HUES6 (cell line): Measurements from ENCODE around the gene CRYGD.
A peak's percentile ranks its signal among the peaks of the same experiment; 100 is the strongest.
"Not testable (repeated sequence)": the region's sequence is repeated elsewhere in the genome, so short reads cannot be mapped to it uniquely, and the experiment has no call there.

ENCODE experiments used
- H3K27ac ChIP-seq: 2 replicates; pipeline ENCODE4 v1.7.0; 2013; ENCODE audit warnings: low read depth, mild to moderate bottlenecking, low read length, inconsistent platforms
- H3K27me3 ChIP-seq: 2 replicates; pipeline ENCODE4 v1.6.1; 2013; ENCODE audit warnings: low read length; ENCODE audit not compliant: control insufficient read depth, insufficient read depth
- H3K36me3 ChIP-seq: 2 replicates; pipeline ENCODE4 v1.6.1; 2013; ENCODE audit warnings: low read length; ENCODE audit not compliant: control insufficient read depth, insufficient read depth
- H3K4me1 ChIP-seq: 2 replicates; pipeline ENCODE4 v1.6.1; 2013; ENCODE audit warnings: low read length; ENCODE audit not compliant: control insufficient read depth, insufficient read depth
- H3K4me3 ChIP-seq: 2 replicates; pipeline ENCODE4 v1.5.1; 2013; ENCODE audit warnings: low read depth, low read length
- H3K9ac ChIP-seq: one replicate; pipeline ENCODE4 v1.6.1; 2013; ENCODE audit warnings: mild to moderate bottlenecking, low read length
- H3K9me3 ChIP-seq: 2 replicates; pipeline ENCODE4 v1.6.1; 2013; ENCODE audit warnings: low read depth, low read length; ENCODE audit not compliant: control insufficient read depth, insufficient read depth

The CRYGD gene

DNA sequence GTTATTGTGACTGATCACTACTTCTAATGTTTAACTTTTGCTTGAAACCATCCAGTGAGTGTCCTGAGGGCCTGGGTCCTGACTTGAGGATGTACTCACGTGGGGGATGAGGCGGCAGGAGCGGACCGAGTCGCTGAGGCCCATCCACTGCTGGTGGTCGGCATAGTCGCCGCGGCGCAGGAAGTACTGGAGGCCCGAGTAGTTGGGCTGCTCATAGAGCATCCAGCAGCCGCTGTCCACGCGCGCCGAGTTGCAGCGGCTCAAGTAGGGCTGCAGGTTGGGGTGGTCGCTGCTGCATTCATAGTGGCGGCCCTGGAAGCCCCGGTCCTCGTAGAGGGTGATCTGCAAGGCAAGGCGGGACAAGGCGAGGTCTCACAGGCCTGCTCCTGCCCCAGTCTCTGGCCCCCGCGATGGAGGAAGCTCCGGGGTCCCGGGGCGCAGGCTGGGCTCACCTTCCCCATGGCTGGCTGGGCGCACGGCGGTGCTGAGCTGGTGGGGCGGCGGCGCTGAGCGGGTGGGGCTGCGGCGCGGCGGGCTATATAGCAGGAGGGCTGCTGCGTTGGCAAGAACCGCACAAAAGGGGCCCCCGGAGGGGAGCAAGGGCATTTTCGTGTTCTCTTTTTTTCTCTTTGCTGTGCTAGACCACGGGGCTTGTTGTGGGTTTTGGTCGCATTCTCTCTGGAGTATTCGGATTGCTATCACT, at the start of gene CRYGD:
Gene CRYGD (minus strand): TSS at position 512 of the 703 bp plus-strand sequence. CDS start 51 bp downstream, at position 461.
- H3K4me1 ChIP-seq, H3K36me3 ChIP-seq, H3K9ac ChIP-seq, H3K27me3 ChIP-seq, H3K27ac ChIP-seq, H3K9me3 ChIP-seq: not testable (repeated sequence)
- peak within 1 kb of the TSS; percentile 38; the same call in 1 of the 2 replicates for H3K4me3 ChIP-seq

DNA sequence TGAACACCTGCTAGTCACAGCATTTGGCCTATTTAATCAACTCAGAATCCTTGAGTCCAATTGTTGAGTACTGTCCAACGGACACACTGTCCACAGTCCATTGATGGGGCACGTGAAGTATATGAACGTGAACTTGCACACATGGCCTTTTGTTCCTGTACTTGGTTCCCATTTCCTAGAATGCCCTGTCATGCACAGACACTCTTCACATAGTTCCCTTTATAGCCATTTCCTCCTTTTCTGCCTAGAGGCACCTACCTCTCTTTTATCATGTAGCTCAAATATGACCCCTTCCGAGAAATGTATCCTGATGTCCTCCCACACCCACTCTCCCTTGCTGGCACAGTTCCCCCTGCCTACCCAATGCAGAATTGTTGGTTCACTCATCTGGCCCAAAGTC, 47.8 kb upstream of the CRYGD start:
- Histone ChIP-seq H3K4me3 (no peak overlapping the region), H3K9ac (no peak overlapping the region), H3K4me1 (no peaks in the 10 kb centered on the region), H3K9me3 (no peaks in the 10 kb centered on the region), H3K36me3 (no peaks in the 10 kb centered on the region), H3K27ac (no peak overlapping the region), H3K27me3 (no peaks in the 10 kb centered on the region)

DNA sequence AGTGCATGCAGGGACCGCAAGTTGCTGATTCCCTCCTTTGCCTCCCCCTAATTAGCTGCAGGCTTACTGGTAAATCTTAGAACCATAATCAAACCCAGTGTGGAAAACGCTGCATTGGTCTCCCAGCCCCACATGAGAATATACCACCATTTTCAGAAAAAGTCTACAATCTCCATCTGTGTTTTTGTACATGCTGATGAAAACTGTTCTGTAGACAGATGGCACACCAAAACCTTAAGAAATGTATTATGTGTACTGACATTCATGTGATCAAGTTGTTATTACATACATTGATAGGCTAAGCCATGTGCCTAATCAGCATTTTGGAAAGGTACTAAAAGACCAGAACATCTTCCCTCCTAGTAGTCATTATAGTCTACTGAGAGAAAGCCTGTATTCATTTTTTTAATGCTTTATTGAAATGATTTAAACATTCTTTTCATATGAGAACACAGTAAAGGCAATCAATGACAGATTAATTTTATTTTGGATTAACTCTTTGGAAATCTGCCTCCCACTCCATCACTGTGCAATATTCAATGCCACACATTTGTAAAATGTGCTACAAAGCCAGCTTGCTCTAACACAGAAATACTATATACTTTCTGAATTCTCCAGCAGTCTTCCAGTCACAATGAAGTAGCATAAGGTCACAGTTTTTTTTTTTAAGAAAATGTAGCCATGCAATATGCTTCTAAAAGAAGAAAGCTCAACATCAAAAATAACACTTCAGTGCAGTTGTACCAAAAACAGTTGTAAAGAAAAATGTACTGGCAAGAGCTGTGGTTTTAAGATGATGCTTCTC, 40.8 kb upstream of the CRYGD start:
- H3K27me3 ChIP-seq, result no peaks in the 10 kb centered on the region
- 0 out of 2 replicates have a peak, but pooled peaks cover 3% of the 10 kb centered on the region for H3K4me1 ChIP-seq
- H3K36me3 ChIP-seq, result no peaks in the 10 kb centered on the region
- no peak overlapping the region for H3K4me3 ChIP-seq
- no peak overlapping the region for H3K9ac ChIP-seq
- no peaks in the 10 kb centered on the region for H3K9me3 ChIP-seq
- no peak overlapping the region for H3K27ac ChIP-seq

DNA sequence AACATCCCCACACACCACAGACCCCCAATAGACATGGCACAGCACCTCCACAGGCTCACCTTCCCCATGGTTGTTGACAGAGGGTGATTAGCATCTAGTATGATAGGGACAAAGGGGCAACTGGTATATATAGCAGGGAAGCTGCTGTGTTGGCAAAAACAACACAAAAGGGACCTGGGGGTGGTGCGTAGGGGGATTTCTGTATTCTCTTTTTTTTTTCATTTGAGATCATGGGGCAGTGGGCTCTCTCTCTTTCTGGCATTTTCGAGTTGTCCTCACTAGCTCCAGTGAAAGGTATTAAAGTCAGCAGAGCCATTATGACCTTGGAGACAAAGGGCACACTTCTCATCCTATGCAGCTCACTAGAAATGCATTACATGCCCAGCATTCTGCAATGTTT, 39.2 kb upstream of the CRYGD start, which contains the start of gene CRYGA:
Gene CRYGA (minus strand): TSS at position 101 of the 400 bp plus-strand sequence. CDS start 33 bp downstream, at position 68.
- H3K27ac ChIP-seq, result no peak within 1 kb of the TSS
- H3K4me1 ChIP-seq, result 0 out of 2 replicates have a peak, but pooled peaks cover 3% of the 10 kb centered on the region
- H3K36me3 ChIP-seq, result no peaks in the 10 kb centered on the region
- no peaks in the 10 kb centered on the region for H3K27me3 ChIP-seq
- H3K9me3 ChIP-seq, result no peaks in the 10 kb centered on the region
- no peak within 1 kb of the TSS for H3K9ac ChIP-seq
- no peak within 1 kb of the TSS for H3K4me3 ChIP-seq

DNA sequence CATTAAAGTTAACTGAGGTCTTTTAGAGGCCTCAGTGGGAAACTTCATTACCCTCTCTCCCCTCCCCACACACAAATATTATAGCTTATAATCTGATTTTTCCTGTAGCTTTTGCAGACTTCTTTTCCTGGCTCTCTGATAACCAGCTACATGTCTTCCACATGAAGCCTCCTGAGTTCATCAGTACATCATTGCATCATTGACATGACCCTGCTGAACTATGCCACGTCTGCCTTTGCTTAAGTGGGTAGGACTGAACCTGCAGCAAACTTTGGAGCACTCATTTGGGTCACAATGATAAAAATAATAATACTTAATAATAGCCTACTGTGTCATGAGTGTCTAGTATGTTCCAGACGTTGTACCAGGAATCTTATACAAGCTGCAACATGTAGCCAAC, 32.1 kb upstream of the CRYGD start:
- Histone ChIP-seq H3K27ac (no peak overlapping the region), H3K4me1 (no peaks in the 10 kb centered on the region), H3K4me3 (no peak overlapping the region), H3K9me3 (peaks cover 5% of the 10 kb centered on the region; the same call in 1 of the 2 replicates), H3K27me3 (no peaks in the 10 kb centered on the region), H3K9ac (no peak overlapping the region), H3K36me3 (no peaks in the 10 kb centered on the region)

DNA sequence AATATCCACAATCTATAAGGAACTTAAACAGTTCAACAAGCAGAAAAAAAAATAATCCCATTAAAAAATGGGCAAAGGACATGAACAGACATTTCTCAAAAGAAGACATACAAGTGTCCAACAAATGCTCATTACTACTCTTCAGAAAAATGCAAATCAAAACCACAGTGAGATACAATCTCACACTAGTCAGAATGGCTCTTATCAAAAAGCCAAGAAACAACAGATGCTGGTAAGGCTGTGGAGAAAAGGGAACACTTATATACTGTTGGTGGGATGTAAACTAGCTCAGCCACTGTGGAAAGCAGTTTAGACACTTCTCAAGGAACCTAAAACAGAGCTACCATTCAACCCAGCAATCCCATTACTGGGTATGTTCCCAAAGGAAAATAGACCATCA, 28.8 kb upstream of the CRYGD start:
- Histone ChIP-seq H3K27ac (no peak overlapping the region), H3K9me3 (peaks cover 12% of the 10 kb centered on the region; the same call in 1 of the 2 replicates), H3K4me3 (no peak overlapping the region), H3K27me3 (no peaks in the 10 kb centered on the region), H3K4me1 (no peaks in the 10 kb centered on the region), H3K36me3 (no peaks in the 10 kb centered on the region), H3K9ac (no peak overlapping the region)

DNA sequence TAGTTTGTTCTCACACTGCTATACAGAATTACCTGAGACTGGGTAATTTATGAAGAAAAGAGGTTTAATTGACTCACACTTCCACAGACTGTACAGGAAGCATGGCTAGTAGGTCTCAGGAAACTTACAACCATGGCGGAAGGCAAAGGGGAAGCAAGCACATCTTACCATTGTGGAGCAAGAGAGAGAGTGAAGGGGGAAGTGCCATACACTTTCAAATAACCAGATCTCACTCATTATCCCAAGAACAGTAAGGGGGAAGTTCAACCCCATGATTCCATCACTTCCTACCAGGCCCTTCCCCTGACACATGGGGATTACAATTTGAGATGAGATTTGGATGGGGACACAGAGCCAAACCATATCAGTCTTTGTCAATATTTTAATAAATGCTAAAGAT, 26.6 kb upstream of the CRYGD start:
- H3K36me3 ChIP-seq, result no peaks in the 10 kb centered on the region
- H3K27ac ChIP-seq, result no peak overlapping the region
- H3K4me3 ChIP-seq, result no peak overlapping the region
- no peaks in the 10 kb centered on the region for H3K27me3 ChIP-seq
- H3K4me1 ChIP-seq, result peaks cover 4% of the 10 kb centered on the region; the same call in 1 of the 2 replicates
- peaks cover 12% of the 10 kb centered on the region; the same call in 1 of the 2 replicates for H3K9me3 ChIP-seq
- H3K9ac ChIP-seq, result no peak overlapping the region

DNA sequence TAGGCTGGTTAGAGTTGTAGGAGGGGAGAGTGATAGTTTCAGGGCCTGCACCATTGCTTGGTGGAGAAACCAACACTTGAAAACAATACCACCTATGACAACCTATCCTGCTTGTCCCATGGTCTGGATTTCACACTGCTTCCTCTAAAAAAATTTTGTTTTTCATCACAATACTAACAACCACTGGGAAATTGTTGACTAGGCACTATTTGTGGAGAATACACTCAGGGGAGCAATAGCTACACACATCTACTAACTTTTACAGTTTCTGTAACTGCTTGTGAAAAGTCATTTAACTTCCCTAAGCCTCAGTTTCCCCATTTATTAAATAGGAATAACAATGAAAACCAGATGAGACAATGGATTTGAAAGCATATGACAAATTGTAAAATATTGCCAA, 25.8 kb upstream of the CRYGD start:
- Histone ChIP-seq H3K27me3 (no peaks in the 10 kb centered on the region), H3K9ac (no peak overlapping the region), H3K4me1 (peaks cover 6% of the 10 kb centered on the region; the same call in 1 of the 2 replicates), H3K9me3 (peaks cover 12% of the 10 kb centered on the region; the same call in 1 of the 2 replicates), H3K36me3 (no peaks in the 10 kb centered on the region), H3K27ac (no peak overlapping the region), H3K4me3 (no peak overlapping the region)

DNA sequence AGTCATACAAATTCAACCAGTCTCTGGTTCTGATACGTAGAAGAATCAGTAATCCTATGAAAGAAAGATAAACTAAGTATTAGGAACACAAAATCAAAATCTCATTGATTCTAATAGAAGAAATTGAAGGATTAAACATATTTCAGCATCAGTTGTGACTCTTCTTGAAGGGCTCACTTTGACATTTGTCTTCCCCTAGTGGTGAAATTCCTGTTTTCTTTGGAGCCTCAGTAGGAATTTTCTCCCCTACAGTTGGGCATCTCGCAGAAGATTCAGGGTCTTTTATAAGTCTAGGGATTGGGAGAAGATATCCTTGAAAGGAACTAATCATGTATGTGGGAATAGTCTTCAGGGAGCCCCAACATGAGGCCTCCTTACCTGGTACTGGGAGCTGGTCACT, 24.5 kb upstream of the CRYGD start:
- peaks cover 12% of the 10 kb centered on the region; the same call in 1 of the 2 replicates for H3K9me3 ChIP-seq
- no peak overlapping the region for H3K9ac ChIP-seq

DNA sequence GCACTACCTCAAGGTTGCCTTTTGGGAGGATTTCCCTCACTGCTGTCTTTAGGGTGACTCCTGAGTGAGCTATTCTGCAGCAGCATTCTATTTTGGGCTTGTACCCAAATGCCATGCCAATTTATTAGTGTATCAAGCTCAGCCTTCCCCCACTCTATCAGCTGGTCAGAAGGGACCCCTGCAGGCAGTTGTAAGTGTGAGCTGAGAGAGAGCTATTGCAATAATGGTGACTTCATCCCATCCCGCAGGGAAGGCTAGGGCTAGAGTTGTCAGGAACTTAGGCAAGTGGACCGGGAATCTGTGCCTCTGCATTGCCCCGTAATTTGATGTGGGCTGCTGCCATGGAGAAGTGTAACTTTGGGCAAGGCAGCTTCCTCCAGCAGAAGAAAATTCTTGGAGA, 23.4 kb upstream of the CRYGD start:
- Histone ChIP-seq H3K27ac (no peak overlapping the region), H3K36me3 (no peaks in the 10 kb centered on the region), H3K4me3 (no peak overlapping the region), H3K27me3 (no peaks in the 10 kb centered on the region), H3K4me1 (peaks cover 11% of the 10 kb centered on the region), H3K9ac (no peak overlapping the region), H3K9me3 (peaks cover 14% of the 10 kb centered on the region; the same call in 1 of the 2 replicates)

More for the DNA sequence above, 24.5 kb upstream of the CRYGD start:
- Histone ChIP-seq H3K4me1 (peaks cover 6% of the 10 kb centered on the region; the same call in 1 of the 2 replicates), H3K4me3 (no peak overlapping the region), H3K27ac (no peak overlapping the region), H3K27me3 (no peaks in the 10 kb centered on the region), H3K36me3 (no peaks in the 10 kb centered on the region)

DNA sequence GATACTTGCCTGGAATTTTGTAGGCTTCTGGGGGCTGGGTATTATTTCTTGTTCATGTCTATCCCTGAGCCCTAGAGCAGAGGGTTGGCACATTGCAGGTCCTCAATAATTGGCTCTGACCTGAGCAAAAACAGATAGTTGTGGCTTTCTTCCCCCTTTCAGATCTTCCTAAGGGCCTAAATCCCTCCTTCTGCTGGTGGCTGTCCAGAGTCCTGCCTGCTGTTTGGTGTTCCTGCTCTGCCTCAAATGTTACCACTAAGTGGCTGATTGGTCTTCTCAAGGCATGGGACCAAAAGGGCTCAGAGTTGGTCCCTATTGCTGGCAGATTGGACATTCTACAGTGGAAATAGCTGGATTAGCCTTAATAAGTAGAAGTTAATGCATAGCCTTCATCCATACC, 22.7 kb upstream of the CRYGD start:
- peaks cover 13% of the 10 kb centered on the region; the same call in 1 of the 2 replicates for H3K9me3 ChIP-seq
- no peak overlapping the region for H3K27ac ChIP-seq
- peaks cover 18% of the 10 kb centered on the region for H3K4me1 ChIP-seq
- no peaks in the 10 kb centered on the region for H3K27me3 ChIP-seq
- H3K36me3 ChIP-seq, result no peaks in the 10 kb centered on the region
- H3K4me3 ChIP-seq, result no peak overlapping the region
- H3K9ac ChIP-seq, result no peak overlapping the region
